Endothelial cell of umbilical vein (primary cell): ENCODE measurements around the gene TMEM184C. TPM values are rescaled to one million over a fixed set of nuclear protein-coding genes. Genes with fewer than 3 reads are reported as not detected.

Source experiments
- BruUV-seq: library from RNA; stranded (reverse); fragments of 400-500 nt; replicated peaks from 2 replicates; lab custom pipeline; 2021; lab: Mats Ljungman, UMichigan
- CTCF ChIA-PET: fragments of 300-600, 350-600 bp; sonication (Branson Sonifier 250); formaldehyde crosslinking; loops from one replicate; lab custom pipeline; 2021; ENCODE audit warnings: antibody characterized with exemption, inconsistent platforms; lab: Charles Lee
- POLR2A ChIA-PET: fragments of 300-600, 350-600 bp; sonication (Branson Sonifier 250); formaldehyde crosslinking; loops from one replicate; lab custom pipeline; 2021; ENCODE audit warnings: antibody characterized with exemption, inconsistent platforms; lab: Charles Lee
- DNase-seq: peaks from one replicate; pipeline ENCODE4 v3.0.0-alpha.2; 2011; ENCODE audit warnings: low read depth, low spot score
- FAIRE-seq: peaks from 2 replicates; lab custom pipeline; 2011; peaks lifted over from hg19 to GRCh38; lab: Jason Lieb, UNC
- H2AFZ ChIP-seq: 2 replicates; pipeline ENCODE4 v1.6.0; 2012; ENCODE audit warnings: low read depth, low read length, control low read depth, inconsistent platforms
- H3K27ac ChIP-seq: 2 replicates; pipeline ENCODE4 v1.5.1; 2011; ENCODE audit warnings: low read depth, mild to moderate bottlenecking, control low read depth, low read length, moderate library complexity; ENCODE audit not compliant: insufficient read depth
- H3K27me3 ChIP-seq, 2 experiments: 2 replicates each; pipeline versions ENCODE4 v1.6.0 to v1.6.1; 2011; ENCODE audit warnings: low read length in 2 of 2, mixed read lengths in 1 of 2; ENCODE audit not compliant: control insufficient read depth in 2 of 2, insufficient read depth in 2 of 2
- H3K36me3 ChIP-seq, 2 experiments: 2 replicates in 1 of 2; 3 replicates in 1 of 2; pipeline ENCODE4 v1.5.1; 2011; ENCODE audit warnings: low read length in 2 of 2, mild to moderate bottlenecking in 1 of 2, moderate library complexity in 1 of 2; ENCODE audit not compliant: control insufficient read depth in 2 of 2, insufficient read depth in 2 of 2; ENCODE audit errors: extremely low read depth in 1 of 2
- H3K4me1 ChIP-seq: 3 replicates; pipeline ENCODE4 v1.5.1; 2011; ENCODE audit warnings: mild to moderate bottlenecking, low read length; ENCODE audit not compliant: control insufficient read depth, insufficient read depth; ENCODE audit errors: extremely low read depth
- H3K4me2 ChIP-seq: 2 replicates; pipeline ENCODE4 v1.6.1; 2011; ENCODE audit warnings: low read length, control low read depth, mixed read lengths; ENCODE audit not compliant: insufficient read depth
- H3K4me3 ChIP-seq, 3 experiments: fragments of 200-600 bp in 1 of 3; sonication (generic), shearing (Covaris generic) in 1 of 3; replicated peaks in 1 of 3; 2 replicates each; pipeline ENCODE4 v1.5.1; 2011 to 2016; ENCODE audit warnings: control low read depth in 3 of 3, low read length in 3 of 3, mild to moderate bottlenecking in 2 of 3, inconsistent platforms in 1 of 3, low read depth in 1 of 3, moderate library complexity in 1 of 3; ENCODE audit not compliant: insufficient read depth in 1 of 3
- H3K79me2 ChIP-seq: 2 replicates; pipeline ENCODE4 v1.6.0; 2012; ENCODE audit warnings: low read length, inconsistent platforms; ENCODE audit not compliant: control insufficient read depth, insufficient read depth
- H3K9ac ChIP-seq: replicated peaks from 2 replicates; pipeline ENCODE3; 2011; ENCODE audit warnings: low read length, control low read depth; ENCODE audit not compliant: insufficient read depth; ENCODE audit errors: extremely low read depth
- H3K9me1 ChIP-seq: replicated peaks from 3 replicates; pipeline ENCODE4 v1.6.0; 2011; ENCODE audit warnings: mild to moderate bottlenecking, low read length; ENCODE audit not compliant: control insufficient read depth, insufficient read depth; ENCODE audit errors: extremely low read depth
- H3K9me3 ChIP-seq: replicated peaks from 2 replicates; pipeline ENCODE4 v1.5.1; 2012; ENCODE audit warnings: low read length, inconsistent platforms; ENCODE audit not compliant: control insufficient read depth, insufficient read depth
- H4K20me1 ChIP-seq: replicated peaks from 2 replicates; pipeline ENCODE3; 2011; ENCODE audit warnings: mild to moderate bottlenecking, low read length; ENCODE audit not compliant: control insufficient read depth, insufficient read depth; ENCODE audit errors: extremely low read depth
- EZH2 ChIP-seq: IDR thresholded peaks from 2 replicates; pipeline ENCODE4 v1.6.1; 2012; ENCODE audit warnings: borderline replicate concordance, low read depth, mild to moderate bottlenecking, moderate library complexity, low read length, inconsistent platforms; ENCODE audit not compliant: severe bottlenecking
- FOS ChIP-seq: IDR thresholded peaks from 2 replicates; pipeline ENCODE4 v1.6.1; 2011; ENCODE audit warnings: mild to moderate bottlenecking, low read length, moderate library complexity, borderline replicate concordance; ENCODE audit not compliant: insufficient read depth
- GATA2 ChIP-seq: IDR thresholded peaks from 2 replicates; pipeline ENCODE4 v1.7.0; 2011; ENCODE audit warnings: low read depth, mild to moderate bottlenecking, moderate library complexity, mixed read lengths, low read length; ENCODE audit not compliant: insufficient read length, insufficient read depth
- JUN ChIP-seq: IDR thresholded peaks from 2 replicates; pipeline ENCODE4 v1.6.1; 2011; ENCODE audit warnings: borderline replicate concordance, low read depth; ENCODE audit not compliant: insufficient read length, insufficient read depth
- MAX ChIP-seq: IDR thresholded peaks from 2 replicates; pipeline ENCODE4 v1.6.1; 2011; ENCODE audit not compliant: insufficient read depth, insufficient read length
- MYC ChIP-seq: IDR thresholded peaks from one replicate; pipeline ENCODE4 v1.6.1; 2011; ENCODE audit warnings: mild to moderate bottlenecking, low read depth, low read length
- POLR2A ChIP-seq: IDR thresholded peaks from 2 replicates; pipeline ENCODE4 v1.6.1; 2012; ENCODE audit warnings: low read depth, mild to moderate bottlenecking, control low read depth, low read length
- dilution Hi-C: fragments of 300-500 bp; cut with MboI; formaldehyde crosslinking; loops from one replicate; pipeline ENCODE4 v1.15.0; 2019; ENCODE audit warnings: low sequenced_read_pairs; ENCODE audit not compliant: extremely low pct_ligation_motif_present
- intact Hi-C: fragments of 100-400 bp; cut with micrococcal nuclease; formaldehyde crosslinking; loops from one replicate; pipeline ENCODE4 v1.10.0; 2022
- polyA plus RNA-seq, 4 experiments: library from polyadenylated mRNA; depleted of rRNA in 3 of 4; stranded (reverse) in 3 of 4; unstranded in 1 of 4; fragments of >200 nt; gene quantifications; 2 replicates each; pipeline versions ENCODE4 v1.2.1 to v1.2.3, GENCODE V29; 2011 to 2012; ENCODE audit warnings: missing spikeins in 1 of 4
- total RNA-seq: library from RNA; stranded (reverse); gene quantifications from 2 replicates; pipeline ENCODE4 v1.2.3, GENCODE V29; 2021

TMEM184C gene
- total and polyA plus RNA-seq, 2 donors (not counting 3 experiments of a cell fraction or from before 2014, with no cell fraction given): 10.3 to 29.2 TPM

- FAIRE-seq: no peak
- H4K20me1 ChIP-seq: peaks cover 3% of the 10 kb centered on the region
- H3K9ac ChIP-seq: no peak overlapping the region
- H3K9me1 ChIP-seq: peaks cover 3% of the 10 kb centered on the region
- TF ChIP-seq GATA2: no peak
- TF ChIP-seq FOS: no peak
- peaks cover 32% of the 10 kb centered on the region for H3K79me2 ChIP-seq
- intact Hi-C loops (no loop called here), dilution Hi-C loops (no loop called here)
- H3K4me3 ChIP-seq: no peak overlapping the region
- no peak for DNase-seq
- no peak overlapping the region for H3K27ac ChIP-seq
- peak overlapping the region; percentile 33 for H3K4me2 ChIP-seq
- H3K9me3 ChIP-seq: no peaks in the 10 kb centered on the region
- ChIA-PET CTCF (interaction anchor here (0.9 to 2.1 kb wide), 2 partner anchors 8 to 246 kb away, joined by 3 to 15 read pairs; no protein-coding TSS in a partner anchor), POLR2A (no interaction called here)
- H3K4me1 ChIP-seq: peaks cover 9% of the 10 kb centered on the region
- no peaks in the 10 kb centered on the region for H3K27me3 ChIP-seq
- peaks cover 0 to 6% of the 10 kb centered on the region in 2 experiments for H3K36me3 ChIP-seq
- no TSS peak for BruUV-seq
- H2AFZ ChIP-seq: no peak overlapping the region
Observed at GRCh38 chr4:147620315-147620714, 3.1 kb downstream of the TMEM184C start.

- Histone ChIP-seq H3K27me3 (no peaks in the 10 kb centered on the region), H3K4me2 (no peak overlapping the region), H2AFZ (no peak overlapping the region), H3K79me2 (peaks cover 9% of the 10 kb centered on the region), H3K4me3 (no peak overlapping the region), H3K9me3 (no peaks in the 10 kb centered on the region), H3K4me1 (no peaks in the 10 kb centered on the region), H3K9me1 (no peaks in the 10 kb centered on the region), H3K9ac (no peak overlapping the region), H3K36me3 (peaks cover 13 to 20% of the 10 kb centered on the region in 2 experiments), H4K20me1 (no peaks in the 10 kb centered on the region), H3K27ac (no peak overlapping the region)
- DNase-seq (no peak), FAIRE-seq (no peak)
- dilution Hi-C loops (no loop called here), intact Hi-C loops (no loop called here)
- POLR2A ChIA-PET: no interaction called here
- CTCF ChIA-PET: interaction anchor here (4.8 kb wide), 1 partner anchor 240 kb away, joined by 31 read pairs; no protein-coding TSS in a partner anchor
- no TSS peak for BruUV-seq
- TF ChIP-seq EZH2: no peak
- TF ChIP-seq FOS: no peak
- TF ChIP-seq POLR2A: no peak
- no peak for TF ChIP-seq GATA2
- no peak for TF ChIP-seq JUN
- no peak for TF ChIP-seq MYC
- no peak for TF ChIP-seq MAX
Observed at GRCh38 chr4:147625733-147626132, 8.5 kb downstream of the TMEM184C start.
